Measurements from ENCODE around the gene BBS10. TPM values are rescaled to one million over a fixed set of nuclear protein-coding genes. Genes with fewer than 3 reads are reported as not detected.
"Not testable (repeated sequence)": the region's sequence is repeated elsewhere in the genome, so short reads cannot be mapped to it uniquely, and the experiment has no call there.

Gene BBS10
- total and polyA plus RNA-seq, 7 donors: 1.2 to 15.0 (median 6.1) TPM

- 98 to 100% methylated on average over 1 of the region's 1 CpG for WGBS, 2 donors
- H3K36me3 ChIP-seq: peaks cover 0 to 49% (median 4%) of the 10 kb centered on the region in 4 donors
- no peak overlapping the region for H3K27ac ChIP-seq
- intact Hi-C loops (cut with DNase I): no loop called here
- no peaks in the 10 kb centered on the region for H3K27me3 ChIP-seq
- TF ChIP-seq POLR2AphosphoS5 (IDR thresholded peaks at IDR 0.05) (no peak), EP300 (IDR thresholded peaks at IDR 0.05) (no peak), POLR2A (IDR thresholded peaks at IDR 0.05) (no peak), CTCF (IDR thresholded peaks at IDR 0.05) (no peak)
- no peak for DNase-seq
- H3K4me1 ChIP-seq: no peaks in the 10 kb centered on the region
- H3K4me3 ChIP-seq: no peak overlapping the region
- no peaks in the 10 kb centered on the region for H3K9me3 ChIP-seq
These were observed 31.0 kb upstream of the BBS10 start for GRCh38 chr12:76379261-76379660.

- H3K27ac ChIP-seq; intact Hi-C loops (cut with DNase I); DNase-seq; H3K27me3 ChIP-seq; H3K9me3 ChIP-seq; H3K4me1 ChIP-seq; H3K4me3 ChIP-seq: not testable (repeated sequence)
- 95 to 98% methylated on average over 1 of the region's 1 CpG for WGBS, 2 donors
- peaks cover 0 to 52% (median 5%) of the 10 kb centered on the region in 4 donors for H3K36me3 ChIP-seq
These were observed 28.7 kb upstream of the BBS10 start for GRCh38 chr12:76376876-76377275.

GRCh38 chr12:76375939-76376338, 27.7 kb upstream of the BBS10 start:
- H3K4me1 ChIP-seq: no peaks in the 10 kb centered on the region
- peaks cover 0 to 52% (median 5%) of the 10 kb centered on the region in 4 donors for H3K36me3 ChIP-seq
- H3K27me3 ChIP-seq: no peaks in the 10 kb centered on the region
- no peak overlapping the region for H3K4me3 ChIP-seq
- no peak for DNase-seq
- H3K27ac ChIP-seq: no peak overlapping the region
- intact Hi-C loops (cut with DNase I): no loop called here
- no peak for TF ChIP-seq POLR2A (IDR thresholded peaks at IDR 0.05)
- no peak for TF ChIP-seq POLR2AphosphoS5 (IDR thresholded peaks at IDR 0.05)
- no peak for TF ChIP-seq EP300 (IDR thresholded peaks at IDR 0.05)
- TF ChIP-seq CTCF (IDR thresholded peaks at IDR 0.05): no peak
- H3K9me3 ChIP-seq: no peaks in the 10 kb centered on the region

DNA sequence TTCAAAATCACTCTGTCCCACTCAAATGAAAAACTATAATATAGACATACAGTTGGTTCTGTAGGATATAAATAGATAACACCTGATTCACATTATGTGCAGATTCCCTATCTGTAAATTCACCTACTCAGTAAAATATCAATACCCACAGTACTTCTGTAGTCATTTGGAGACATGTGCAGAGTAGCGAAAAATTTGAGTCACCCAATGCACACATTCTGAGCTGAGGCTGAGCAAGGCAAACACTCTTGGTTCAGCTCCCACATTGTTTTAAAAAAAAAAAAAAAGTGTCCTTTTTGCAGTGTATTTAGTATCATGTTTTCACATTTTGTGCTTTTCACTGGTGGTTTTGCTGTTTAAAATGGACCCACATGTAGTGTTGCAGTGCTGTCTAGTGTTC, 27.3 kb upstream of the BBS10 start:
- intact Hi-C loops (cut with DNase I): no loop called here
- H3K27ac ChIP-seq: no peak overlapping the region
- H3K36me3 ChIP-seq: peaks cover 0 to 54% (median 5%) of the 10 kb centered on the region in 4 donors
- DNase-seq: no peak
- H3K9me3 ChIP-seq: no peaks in the 10 kb centered on the region
- H3K4me3 ChIP-seq: no peak overlapping the region
- no peaks in the 10 kb centered on the region for H3K4me1 ChIP-seq
- TF ChIP-seq POLR2AphosphoS5 (IDR thresholded peaks at IDR 0.05) (no peak), POLR2A (IDR thresholded peaks at IDR 0.05) (no peak), CTCF (IDR thresholded peaks at IDR 0.05) (no peak), EP300 (IDR thresholded peaks at IDR 0.05) (no peak)
- H3K27me3 ChIP-seq: no peaks in the 10 kb centered on the region
- WGBS, 2 donors: 97 to 99% methylated on average over 1 of the region's 1 CpG

DNA sequence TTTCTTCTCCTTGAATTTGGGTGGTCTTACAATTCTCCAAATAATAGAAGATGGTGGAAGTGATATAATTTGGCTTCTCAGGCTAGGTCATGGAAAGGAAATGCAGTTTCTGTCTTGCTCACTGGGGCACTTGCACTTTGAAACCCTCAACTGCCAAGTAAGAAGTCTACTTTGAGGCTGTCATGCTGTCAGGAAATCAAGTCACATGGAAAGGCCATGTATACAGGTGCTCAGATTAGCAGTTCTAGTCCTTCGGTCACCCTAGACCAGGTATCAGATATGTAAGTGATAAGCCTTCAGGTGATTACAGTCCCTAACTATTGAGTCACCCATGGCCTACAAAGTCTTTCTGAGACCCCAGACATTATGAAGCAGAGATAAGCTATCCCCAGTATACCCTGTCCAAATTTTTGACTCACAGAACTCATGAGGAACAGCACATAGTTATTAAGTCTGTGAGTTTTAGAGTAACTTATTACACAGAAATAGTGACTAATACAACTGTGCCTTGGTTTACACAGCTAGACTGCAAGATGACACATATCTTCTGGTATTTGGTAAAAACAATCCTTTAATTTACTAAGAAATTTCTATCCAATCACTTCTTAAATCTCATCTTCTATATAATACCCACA, 26.3 kb upstream of the BBS10 start:
- 94 to 96% methylated on average over 1 of the region's 1 CpG for WGBS, 2 donors
- no peak for TF ChIP-seq EP300 (IDR thresholded peaks at IDR 0.05)
- Histone ChIP-seq H3K27me3 (no peaks in the 10 kb centered on the region), H3K27ac (no peak overlapping the region), H3K4me3 (no peak overlapping the region), H3K9me3 (no peaks in the 10 kb centered on the region), H3K36me3 (peaks cover 0 to 64% (median 7%) of the 10 kb centered on the region in 4 donors), H3K4me1 (no peaks in the 10 kb centered on the region)
- DNase-seq: no peak
- intact Hi-C loops (cut with DNase I): no loop called here

- WGBS, 2 donors: 96% methylated on average over 1 of the region's 1 CpG
- Histone ChIP-seq H3K4me1 (no peaks in the 10 kb centered on the region), H3K36me3 (peaks cover 8 to 48% (median 15%) of the 10 kb centered on the region in 4 donors), H3K27ac (no peak overlapping the region), H3K9me3 (no peaks in the 10 kb centered on the region), H3K27me3 (no peaks in the 10 kb centered on the region), H3K4me3 (no peak overlapping the region)
- no peak for TF ChIP-seq CTCF (IDR thresholded peaks at IDR 0.05)
- TF ChIP-seq POLR2AphosphoS5 (IDR thresholded peaks at IDR 0.05): no peak
- no peak for TF ChIP-seq POLR2A (IDR thresholded peaks at IDR 0.05)
- no peak for DNase-seq
- intact Hi-C loops (cut with DNase I): no loop called here
These were observed 20.0 kb upstream of the BBS10 start for GRCh38 chr12:76368230-76368629.
